Measurements from ENCODE around the gene COIL. TPM values are rescaled to one million over a fixed set of nuclear protein-coding genes. Genes with fewer than 3 reads are reported as not detected.
"Not testable (repeated sequence)": the region's sequence is repeated elsewhere in the genome, so short reads cannot be mapped to it uniquely, and the experiment has no call there.

The COIL gene
- total and polyA plus RNA-seq, 9 of the 15 experiments (the other 6 are each of a cell fraction or from before 2014, with no cell fraction given) = 23.9 to 41.3 (median 28.7) TPM

GRCh38 chr17:56939869-56940484 is 20.9 kb downstream of the COIL start (continued):
- TF ChIP-seq MLX (CRISPR knock-in tag; conservative IDR thresholded peaks at IDR 0.05) (no peak), DEAF1 (CRISPR knock-in tag; IDR thresholded peaks at IDR 0.05) (peak; percentile 79), SMC3 (conservative IDR thresholded peaks at IDR 0.05; ENCODE audit: insufficient read depth, low read depth, low read length) (peak; percentile 72)

GRCh38 chr17:56938206-56938605 is 22.6 kb downstream of the COIL start:
- H3K9ac ChIP-seq (ENCODE audit: insufficient read depth in 1 of 2, low read depth in 2 of 2, low read length in 2 of 2); H3K27ac ChIP-seq (ENCODE audit: extremely low read depth, low read depth, low read length); H2AFZ ChIP-seq (ENCODE audit: low read depth, low read length); H3K27me3 ChIP-seq (ENCODE audit: control insufficient read depth in 2 of 2, insufficient read depth in 2 of 2, low read length in 2 of 2); H3K79me2 ChIP-seq (ENCODE audit: control insufficient read depth, insufficient read depth, low read length); H3K9me1 ChIP-seq (ENCODE audit: control insufficient read depth, insufficient read depth, low read length); H3K4me1 ChIP-seq (replicated peaks in 1 of 2; ENCODE audit: control insufficient read depth in 2 of 2, insufficient read depth in 2 of 2, low read length in 2 of 2); H3K4me2 ChIP-seq (ENCODE audit: insufficient read depth, low read length); H3K9me3 ChIP-seq (replicated peaks; ENCODE audit: control insufficient read depth, insufficient read depth, low read depth, low read length); H4K20me1 ChIP-seq (replicated peaks; ENCODE audit: control insufficient read depth, insufficient read depth, low read length); DNase-seq (ENCODE audit: extremely low read depth in 1 of 4, low spot score in 3 of 4); FAIRE-seq; H3K4me3 ChIP-seq; POLR2A ChIA-PET; ATAC-seq: not testable (repeated sequence)
- in situ Hi-C loops (cut with MboI) (loop anchor here (5.0 kb wide), 1 partner anchor 121 kb away; no protein-coding TSS in a partner anchor), intact Hi-C loops (cut with micrococcal nuclease) (loop anchor here (10.0 kb wide), 1 partner anchor 443 kb away; no protein-coding TSS in a partner anchor)
- H3K36me3 ChIP-seq (ENCODE audit: control insufficient read depth, insufficient read depth, low read length) = peaks cover 72% of the 10 kb centered on the region
- 86% methylated on average over 5 of the region's 5 CpGs for WGBS (ENCODE audit: insufficient coverage, low coverage, missing lambda C conversion rate)
- TSS peak; percentile 27 for BruUV-seq (replicated peaks)
- CTCF ChIA-PET (ENCODE audit: low intra/inter-chr PET ratio) = interaction anchor here (2.2 kb wide), 1 partner anchor 46 kb away, joined by 6 read pairs; no protein-coding TSS in a partner anchor
